Measurements from ENCODE around the gene CHTOP.
"Not testable (repeated sequence)": the region's sequence is repeated elsewhere in the genome, so short reads cannot be mapped to it uniquely, and the experiment has no call there.

The CHTOP gene

DNA sequence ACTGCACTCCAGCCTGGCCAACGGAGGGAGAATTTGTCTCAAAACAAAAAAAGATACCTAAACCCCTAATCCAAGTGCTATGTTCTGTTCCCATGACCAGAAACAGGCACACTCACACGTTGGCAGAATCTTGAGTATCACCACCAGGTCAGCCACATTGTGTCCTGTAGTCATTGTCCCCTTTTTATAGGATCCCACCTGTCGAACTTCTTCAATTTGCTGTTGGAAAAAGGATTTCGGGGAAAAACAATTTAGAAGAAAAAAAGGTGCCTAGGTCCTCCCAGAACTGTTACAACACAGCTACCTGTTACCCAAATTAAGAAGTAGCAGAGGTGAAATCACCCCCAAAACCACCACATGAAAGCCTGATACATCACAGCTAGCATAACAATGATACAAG is 33.6 kb downstream of the CHTOP start:
- no peak for DNase-seq

DNA sequence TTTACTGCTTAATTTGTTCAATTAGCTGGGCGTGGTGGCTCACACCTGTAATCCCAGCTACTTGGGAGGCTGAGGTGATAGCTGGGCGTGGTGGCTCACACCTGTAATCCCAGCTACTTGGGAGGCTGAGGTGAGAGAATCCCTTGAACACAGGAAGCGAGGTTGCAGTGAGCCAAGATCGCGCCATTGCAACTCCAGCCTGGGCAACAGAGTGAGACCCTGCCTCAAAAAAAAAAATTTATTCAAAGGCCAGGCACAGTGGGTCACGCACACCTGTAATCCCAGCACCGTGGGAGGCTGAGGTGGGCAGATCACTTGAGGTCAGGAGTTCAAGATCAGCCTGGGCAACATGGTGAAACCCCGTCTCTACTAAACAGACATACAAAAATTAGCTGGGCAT is 34.8 kb downstream of the CHTOP start:
- not testable (repeated sequence) for DNase-seq

GRCh38 chr1:153669606-153670005 is 35.7 kb downstream of the CHTOP start:
- DNase-seq: no peak

DNA sequence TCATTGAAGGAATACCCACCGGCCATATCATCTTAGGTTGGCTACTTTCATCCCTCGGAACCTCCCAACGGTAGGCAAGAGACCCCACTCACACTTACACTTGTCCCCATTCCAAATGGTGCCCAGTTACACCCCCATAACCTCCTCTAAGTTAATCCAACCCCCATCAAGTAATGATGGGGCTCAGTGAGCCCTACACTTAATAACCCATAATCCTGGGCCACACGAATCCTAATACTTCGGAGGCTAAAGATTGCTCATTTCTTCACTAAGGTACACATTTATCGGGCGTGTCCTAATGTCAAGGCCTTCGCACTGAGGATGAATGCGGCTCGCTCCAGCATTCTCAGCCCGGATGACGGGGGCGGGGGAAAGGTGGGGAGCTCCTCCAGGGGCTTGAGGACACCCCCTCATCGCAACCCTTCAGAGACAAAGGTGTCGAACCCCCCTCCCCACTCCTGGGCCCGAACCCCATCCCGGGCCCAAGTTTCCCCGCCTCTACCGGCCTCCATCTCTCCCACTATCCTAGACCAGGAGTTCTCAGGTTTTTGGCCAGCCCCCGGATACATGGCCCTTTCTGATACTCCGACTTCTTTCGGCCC is 36.5 kb downstream of the CHTOP start:
- no peak for DNase-seq

- peak; percentile 100 for DNase-seq
These were observed 37.2 kb downstream of the CHTOP start, which contains the start of gene ILF2 for GRCh38 chr1:153670859-153671627. Gene ILF2, minus strand, starts transcription at chr1:153670993. Its CDS starts 71 bp downstream, at chr1:153670922.

DNA sequence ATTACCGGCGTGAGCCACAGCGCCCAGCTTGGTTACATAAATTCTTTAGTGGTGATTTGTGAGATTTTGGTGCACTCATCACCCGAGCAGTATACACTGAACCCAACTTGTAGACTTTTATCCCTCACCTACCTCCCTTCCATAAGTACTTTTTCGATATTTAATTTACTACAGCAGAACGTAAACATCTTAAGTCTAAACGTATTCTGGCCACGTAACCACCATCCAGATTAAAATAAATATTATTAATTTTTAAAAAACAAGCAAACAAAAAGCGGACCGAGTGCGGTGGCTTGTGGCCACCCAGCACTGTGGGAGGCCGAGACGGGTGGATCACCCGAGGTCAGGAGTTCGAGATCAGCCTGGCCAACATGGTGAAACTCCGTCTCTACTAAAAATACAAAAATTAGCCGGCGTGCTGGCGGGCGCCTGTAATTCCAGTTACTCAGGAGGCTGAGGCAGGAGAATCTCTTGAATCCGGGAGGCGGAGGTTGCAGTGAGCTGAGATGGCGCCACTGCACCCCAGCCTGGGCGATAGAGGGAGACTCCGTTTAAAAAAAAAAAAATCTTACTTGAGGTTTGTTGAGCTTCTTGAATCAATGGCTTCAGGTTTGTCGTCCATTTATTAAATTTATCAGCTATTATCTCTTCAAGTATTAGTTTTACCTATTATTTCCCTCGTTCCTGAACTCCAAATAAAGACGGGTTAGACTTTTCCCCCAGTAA is 37.9 kb downstream of the CHTOP start:
- DNase-seq: peak; percentile 65

- DNase-seq: no peak
These were observed 39.6 kb downstream of the CHTOP start for GRCh38 chr1:153673511-153673910.

DNA sequence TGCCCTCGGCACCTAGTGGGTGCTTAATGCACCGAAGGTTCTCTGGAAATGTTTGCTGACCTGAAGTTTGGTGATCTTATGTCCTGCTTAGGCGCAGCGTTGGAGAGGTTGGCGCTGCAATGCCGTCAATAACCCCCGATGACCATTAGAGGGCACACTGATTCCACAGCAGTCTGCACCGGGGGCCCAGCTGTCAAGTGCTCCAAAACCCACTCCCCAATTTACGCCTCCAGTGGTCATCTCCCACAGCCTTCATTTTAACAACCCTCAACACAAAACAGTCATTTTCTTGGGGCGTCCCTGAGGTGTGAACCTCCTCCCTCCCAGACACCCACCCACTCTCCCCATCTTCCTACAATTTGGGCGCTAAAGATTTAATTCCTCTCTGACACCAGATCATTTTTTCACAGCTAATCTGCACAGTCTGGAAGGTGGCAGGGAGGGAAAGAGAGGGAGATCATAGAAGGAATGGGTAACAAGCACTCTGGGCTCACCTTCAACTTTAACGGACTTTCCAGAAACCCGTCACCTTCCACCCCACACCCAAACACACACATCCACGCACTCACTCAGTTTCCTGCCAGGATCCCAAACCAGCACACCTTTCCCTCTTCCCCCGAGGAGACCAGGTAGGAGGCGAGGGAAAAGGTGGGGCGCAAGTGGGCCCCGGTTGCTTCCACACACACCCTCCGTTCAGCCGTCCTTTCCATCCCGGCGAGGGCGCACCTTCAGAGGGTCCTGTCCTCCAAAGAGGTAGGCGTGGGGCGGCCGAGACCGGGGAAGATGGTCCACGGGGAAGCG is 44.1 kb downstream of the CHTOP start:
- no peak for DNase-seq

DNA sequence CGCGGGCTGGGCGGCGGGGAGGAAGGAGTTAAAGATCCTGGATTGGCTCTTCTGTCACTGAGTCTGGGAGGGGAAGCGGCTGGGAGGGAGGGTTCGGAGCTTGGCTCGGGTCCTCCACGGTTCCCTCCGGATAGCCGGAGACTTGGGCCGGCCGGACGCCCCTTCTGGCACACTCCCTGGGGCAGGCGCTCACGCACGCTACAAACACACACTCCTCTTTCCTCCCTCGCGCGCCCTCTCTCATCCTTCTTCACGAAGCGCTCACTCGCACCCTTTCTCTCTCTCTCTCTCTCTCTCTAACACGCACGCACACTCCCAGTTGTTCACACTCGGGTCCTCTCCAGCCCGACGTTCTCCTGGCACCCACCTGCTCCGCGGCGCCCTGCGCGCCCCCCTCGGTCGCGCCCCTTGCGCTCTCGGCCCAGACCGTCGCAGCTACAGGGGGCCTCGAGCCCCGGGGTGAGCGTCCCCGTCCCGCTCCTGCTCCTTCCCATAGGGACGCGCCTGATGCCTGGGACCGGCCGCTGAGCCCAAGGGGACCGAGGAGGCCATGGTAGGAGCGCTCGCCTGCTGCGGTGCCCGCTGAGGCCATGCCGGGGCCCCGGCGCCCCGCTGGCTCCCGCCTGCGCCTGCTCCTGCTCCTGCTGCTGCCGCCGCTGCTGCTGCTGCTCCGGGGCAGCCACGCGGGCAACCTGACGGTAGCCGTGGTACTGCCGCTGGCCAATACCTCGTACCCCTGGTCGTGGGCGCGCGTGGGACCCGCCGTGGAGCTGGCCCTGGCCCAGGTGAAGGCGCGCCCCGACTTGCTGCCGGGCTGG is 44.9 kb downstream of the CHTOP start, which contains the start of gene NPR1:
Gene NPR1, plus strand, starts transcription at position 170 of the 818 bp plus-strand sequence. Its CDS starts 421 bp downstream, at position 591.
- DNase-seq: peak; percentile 10

DNA sequence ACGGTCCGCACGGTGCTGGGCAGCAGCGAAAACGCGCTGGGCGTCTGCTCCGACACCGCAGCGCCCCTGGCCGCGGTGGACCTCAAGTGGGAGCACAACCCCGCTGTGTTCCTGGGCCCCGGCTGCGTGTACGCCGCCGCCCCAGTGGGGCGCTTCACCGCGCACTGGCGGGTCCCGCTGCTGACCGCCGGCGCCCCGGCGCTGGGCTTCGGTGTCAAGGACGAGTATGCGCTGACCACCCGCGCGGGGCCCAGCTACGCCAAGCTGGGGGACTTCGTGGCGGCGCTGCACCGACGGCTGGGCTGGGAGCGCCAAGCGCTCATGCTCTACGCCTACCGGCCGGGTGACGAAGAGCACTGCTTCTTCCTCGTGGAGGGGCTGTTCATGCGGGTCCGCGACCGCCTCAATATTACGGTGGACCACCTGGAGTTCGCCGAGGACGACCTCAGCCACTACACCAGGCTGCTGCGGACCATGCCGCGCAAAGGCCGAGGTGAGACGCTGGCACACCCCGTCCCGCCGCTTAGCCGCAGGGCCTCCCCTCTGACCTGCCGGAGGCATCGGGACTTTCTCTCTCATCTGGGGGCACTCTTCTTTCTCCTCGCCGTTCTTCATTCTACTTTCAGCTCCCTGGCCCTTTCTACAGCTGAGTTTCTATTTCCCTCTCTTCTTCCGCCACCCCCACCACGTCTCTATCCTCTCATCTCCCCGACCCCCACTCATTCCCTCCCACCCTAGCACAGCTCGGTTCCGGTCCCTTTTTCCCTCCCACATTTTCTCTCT is 45.7 kb downstream of the CHTOP start:
- DNase-seq: no peak

DNA sequence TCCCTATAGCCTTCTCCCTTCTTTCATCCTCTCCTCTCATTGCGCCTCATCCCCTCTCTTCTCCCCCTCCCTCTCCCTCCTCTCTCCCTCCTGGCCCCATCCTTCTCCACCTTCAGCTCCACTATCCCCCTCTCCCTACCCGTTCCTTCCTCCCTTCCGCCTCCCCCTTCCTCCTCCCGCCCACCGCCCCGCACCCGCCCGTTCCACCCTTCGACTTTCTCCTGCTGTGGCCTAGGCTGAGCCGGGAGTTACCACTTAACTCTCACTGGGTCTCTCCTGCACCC is 46.2 kb downstream of the CHTOP start:
- DNase-seq: no peak

DNA sequence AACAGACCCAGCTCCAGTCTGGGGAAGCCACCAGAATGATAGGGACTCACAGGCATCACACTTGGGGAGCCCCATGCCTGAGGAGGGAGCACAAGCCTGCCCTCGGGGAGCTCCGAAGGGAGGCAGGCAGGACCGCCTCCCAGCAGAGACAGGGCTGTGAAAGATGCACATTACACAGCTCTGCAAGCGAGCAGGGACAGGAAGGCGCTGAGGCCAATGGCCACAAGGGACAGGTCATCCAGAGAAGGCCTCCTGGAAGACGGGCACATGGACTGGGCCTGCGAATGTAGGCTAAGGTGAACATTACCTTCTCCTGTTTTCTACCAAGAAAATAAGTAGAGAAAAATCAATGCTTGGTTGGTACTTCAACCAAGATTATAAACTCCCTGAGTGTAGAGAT is 48.9 kb downstream of the CHTOP start:
- no peak for DNase-seq

DNA sequence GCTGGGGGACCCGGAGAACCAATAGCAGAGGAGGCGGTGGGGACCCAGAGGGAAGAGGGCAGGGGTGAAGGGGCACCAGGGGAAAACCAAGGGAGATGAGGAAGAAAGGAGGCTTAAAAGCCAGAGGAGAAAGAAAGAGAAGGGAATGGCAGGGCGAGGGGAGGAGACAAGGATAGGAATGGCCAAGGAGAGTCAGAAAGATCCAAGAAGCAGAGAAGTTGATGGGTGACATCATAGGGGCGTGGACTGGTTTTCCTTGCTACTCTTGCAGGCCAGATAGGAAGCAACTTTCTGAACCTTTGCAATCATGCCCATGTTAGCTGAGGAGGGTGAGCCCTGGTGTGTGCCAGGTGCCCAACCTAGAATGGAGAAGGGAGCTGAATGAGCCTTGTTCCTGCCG is 50.0 kb downstream of the CHTOP start:
- DNase-seq: no peak

DNA sequence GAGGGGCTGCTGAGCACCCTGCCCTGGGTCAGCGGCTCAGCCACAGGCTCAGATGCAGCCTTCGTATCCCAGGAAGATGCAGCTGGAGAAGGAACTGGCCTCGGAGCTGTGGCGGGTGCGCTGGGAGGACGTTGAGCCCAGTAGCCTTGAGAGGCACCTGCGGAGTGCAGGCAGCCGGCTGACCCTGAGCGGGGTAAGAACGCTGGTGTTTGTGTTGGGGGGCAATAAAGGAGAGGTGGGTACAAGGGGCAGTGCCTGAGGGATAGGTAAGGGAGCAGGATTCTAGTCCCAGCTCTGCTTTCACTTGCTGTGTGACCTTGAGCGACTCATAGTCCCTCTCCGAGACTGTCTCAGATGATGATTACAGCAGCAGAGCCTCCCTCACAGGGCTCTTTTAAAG is 51.0 kb downstream of the CHTOP start:
- DNase-seq: no peak

DNA sequence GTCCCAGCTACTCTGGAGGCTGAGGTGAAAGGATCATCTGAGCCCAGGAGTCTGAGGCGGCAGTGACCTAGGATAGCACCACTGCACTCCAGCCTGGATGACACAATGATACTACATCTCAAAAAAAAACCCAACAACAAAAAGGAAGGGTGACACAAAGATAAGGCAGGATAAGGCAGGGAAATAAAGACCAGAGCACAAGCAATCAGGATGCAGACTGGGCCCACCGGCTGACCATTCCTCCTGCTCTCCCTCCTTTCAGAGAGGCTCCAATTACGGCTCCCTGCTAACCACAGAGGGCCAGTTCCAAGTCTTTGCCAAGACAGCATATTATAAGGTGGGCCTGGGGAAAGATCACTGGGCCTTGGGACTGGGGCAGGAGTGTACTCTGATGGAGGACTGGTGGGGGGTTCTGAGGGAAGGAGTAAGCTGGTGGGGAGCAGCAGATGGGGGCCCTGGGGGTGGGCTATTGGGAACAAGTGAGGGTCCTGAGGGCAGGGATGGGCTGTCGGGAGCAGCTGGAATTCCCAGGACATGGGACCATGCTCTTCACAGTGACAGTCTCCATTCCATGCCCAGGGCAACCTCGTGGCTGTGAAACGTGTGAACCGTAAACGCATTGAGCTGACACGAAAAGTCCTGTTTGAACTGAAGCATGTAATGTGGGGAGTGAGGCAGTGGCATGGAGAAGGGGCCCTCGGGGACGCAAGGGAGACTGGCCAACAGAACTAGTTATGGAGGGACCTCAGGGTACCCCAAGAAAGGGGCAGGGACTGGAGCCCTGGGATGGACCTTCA is 51.9 kb downstream of the CHTOP start:
- DNase-seq: no peak

- no peak for DNase-seq
These were observed 53.7 kb downstream of the CHTOP start for GRCh38 chr1:153687346-153688125.

- no peak for DNase-seq
These were observed 54.4 kb downstream of the CHTOP start for GRCh38 chr1:153688276-153688675.

- no peak for DNase-seq
These were observed 55.0 kb downstream of the CHTOP start for GRCh38 chr1:153688736-153689328.

DNA sequence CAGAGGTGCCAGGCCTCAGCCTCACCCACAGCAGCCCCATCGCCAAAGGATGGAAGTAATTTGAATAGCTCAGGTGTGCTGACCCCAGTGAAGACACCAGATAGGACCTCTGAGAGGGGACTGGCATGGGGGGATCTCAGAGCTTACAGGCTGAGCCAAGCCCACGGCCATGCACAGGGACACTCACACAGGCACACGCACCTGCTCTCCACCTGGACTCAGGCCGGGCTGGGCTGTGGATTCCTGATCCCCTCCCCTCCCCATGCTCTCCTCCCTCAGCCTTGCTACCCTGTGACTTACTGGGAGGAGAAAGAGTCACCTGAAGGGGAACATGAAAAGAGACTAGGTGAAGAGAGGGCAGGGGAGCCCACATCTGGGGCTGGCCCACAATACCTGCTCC is 59.6 kb downstream of the CHTOP start:
- DNase-seq: no peak
